Liver (tissue), 9 donors: Measurements from ENCODE around the gene SC5D. TPM values are rescaled to one million over a fixed set of nuclear protein-coding genes. Genes with fewer than 3 reads are reported as not detected.

Experiments
- DNase-seq: peaks from one replicate; pipeline ENCODE4 v3.0.0-alpha.2; 2017; ENCODE audit warnings: low spot score
- H3K27ac ChIP-seq, 2 donors: one replicate each; pipeline ENCODE4 v1.7.0; 2013; ENCODE audit warnings: inconsistent platforms in 2 of 2, low read length in 2 of 2, control low read depth in 1 of 2, low read depth in 1 of 2, mild to moderate bottlenecking in 1 of 2
- H3K27me3 ChIP-seq, 4 donors: one replicate each; pipeline versions ENCODE4 v1.6.1 to v1.7.0; 2013; ENCODE audit warnings: low read length in 3 of 4, inconsistent platforms in 1 of 4, mild to moderate bottlenecking in 1 of 4, moderate library complexity in 1 of 4; ENCODE audit not compliant: control insufficient read depth in 4 of 4, insufficient read depth in 4 of 4
- H3K36me3 ChIP-seq, 4 donors: one replicate each; pipeline versions ENCODE4 v1.6.1 to v1.7.0; 2013; ENCODE audit warnings: low read length in 3 of 4, mild to moderate bottlenecking in 3 of 4, low read depth in 1 of 4, moderate library complexity in 1 of 4; ENCODE audit not compliant: control insufficient read depth in 4 of 4, insufficient read depth in 3 of 4
- H3K4me1 ChIP-seq, 4 donors: one replicate each; pipeline versions ENCODE4 v1.6.1 to v1.7.0; 2013; ENCODE audit warnings: low read length in 3 of 4, mild to moderate bottlenecking in 3 of 4, moderate library complexity in 1 of 4; ENCODE audit not compliant: control insufficient read depth in 4 of 4, insufficient read depth in 4 of 4
- H3K4me3 ChIP-seq, 3 donors: one replicate each; pipeline versions ENCODE4 v1.6.1 to v1.7.0; 2013; ENCODE audit warnings: low read length in 3 of 3, control low read depth in 1 of 3, low read depth in 1 of 3, mild to moderate bottlenecking in 1 of 3
- H3K9ac ChIP-seq, 2 donors: one replicate each; pipeline ENCODE4 v1.7.0; 2013; ENCODE audit warnings: low read length in 2 of 2, mild to moderate bottlenecking in 2 of 2, moderate library complexity in 2 of 2, control low read depth in 1 of 2, low read depth in 1 of 2
- H3K9me3 ChIP-seq, 4 donors: one replicate each; pipeline versions ENCODE4 v1.6.1 to v1.7.0; 2013; ENCODE audit warnings: low read length in 3 of 4; ENCODE audit not compliant: control insufficient read depth in 4 of 4
- ATF3 ChIP-seq: IDR thresholded peaks from 2 replicates; pipeline ENCODE4 v1.6.1; 2016; ENCODE audit warnings: antibody characterized with exemption
- CTCF ChIP-seq: fragments of 150-350 bp; IDR thresholded peaks from 2 replicates; pipeline ENCODE4 v1.5.1; 2017; ENCODE audit warnings: improper control_type of control experiment, low read depth, low read length; ENCODE audit not compliant: missing input control
- EGR1 ChIP-seq, 2 donors: IDR thresholded peaks; 2 replicates each; pipeline ENCODE4 v1.6.1; 2016 to 2018; ENCODE audit warnings: antibody characterized with exemption in 2 of 2, low read depth in 2 of 2
- FOXA1 ChIP-seq: IDR thresholded peaks from 2 replicates; pipeline ENCODE4 v1.6.1; 2016; ENCODE audit warnings: antibody characterized with exemption
- FOXA2 ChIP-seq: IDR thresholded peaks from 2 replicates; pipeline ENCODE4 v1.6.1; 2016; ENCODE audit warnings: antibody characterized with exemption
- GABPA ChIP-seq, 2 donors: IDR thresholded peaks in 1 of 2; conservative IDR thresholded peaks in 1 of 2; 2 replicates each; pipeline ENCODE4 v1.6.1; 2016; ENCODE audit warnings: antibody characterized with exemption in 2 of 2, mild to moderate bottlenecking in 1 of 2, moderate library complexity in 1 of 2
- HNF4A ChIP-seq, 2 donors: conservative IDR thresholded peaks; 2 replicates each; pipeline ENCODE4 v1.6.1; 2016; ENCODE audit warnings: antibody characterized with exemption in 2 of 2, mild to moderate bottlenecking in 2 of 2
- HNF4G ChIP-seq: IDR thresholded peaks from 2 replicates; pipeline ENCODE4 v1.6.1; 2016; ENCODE audit warnings: antibody characterized with exemption
- JUND ChIP-seq, 2 donors: IDR thresholded peaks; 2 replicates each; pipeline ENCODE4 v1.6.1; 2016; ENCODE audit warnings: antibody characterized with exemption in 2 of 2
- MAX ChIP-seq: IDR thresholded peaks from 2 replicates; pipeline ENCODE4 v1.6.1; 2016; ENCODE audit warnings: antibody characterized with exemption
- NR2F2 ChIP-seq: IDR thresholded peaks from 2 replicates; pipeline ENCODE4 v1.6.1; 2016; ENCODE audit warnings: antibody characterized with exemption
- RAD21 ChIP-seq, 2 donors: IDR thresholded peaks; 2 replicates each; pipeline ENCODE4 v1.6.1; 2016; ENCODE audit warnings: antibody characterized with exemption in 2 of 2, mild to moderate bottlenecking in 2 of 2
- RXRA ChIP-seq, 2 donors: IDR thresholded peaks; 2 replicates each; pipeline ENCODE4 v1.6.1; 2017 to 2018; ENCODE audit warnings: antibody characterized with exemption in 2 of 2, mild to moderate bottlenecking in 1 of 2
- SP1 ChIP-seq: IDR thresholded peaks from 2 replicates; pipeline ENCODE4 v1.6.1; 2018; ENCODE audit warnings: antibody characterized with exemption, mild to moderate bottlenecking
- TAF1 ChIP-seq: conservative IDR thresholded peaks from 2 replicates; pipeline ENCODE4 v1.6.1; 2016; ENCODE audit warnings: antibody characterized with exemption, mild to moderate bottlenecking
- YY1 ChIP-seq: IDR thresholded peaks from 2 replicates; pipeline ENCODE4 v1.6.1; 2016; ENCODE audit warnings: antibody characterized with exemption, mild to moderate bottlenecking
- ZBTB33 ChIP-seq: IDR thresholded peaks from 2 replicates; pipeline ENCODE4 v1.6.1; 2016; ENCODE audit warnings: antibody characterized with exemption
- WGBS: extraction: QIAGEN DNeasy Blood & Tissue Kit; methylation state at CpG from one replicate; pipeline ENCODE4 v1.1.7; 2013; 5-methylcytosine and 5-hydroxymethylcytosine counted together
- polyA plus RNA-seq, 2 donors: library from polyadenylated mRNA; stranded (reverse) in 1 of 2; unstranded in 1 of 2; fragments of 200-250 nt in 1 of 2; fragments of >200 nt in 1 of 2; fragmentation: Nextera tagmentation in 1 of 2; extraction: Ambion mirVana in 1 of 2; gene quantifications; one replicate each; pipeline versions ENCODE4 v1.2.1 to v1.2.3, GENCODE V29; 2013 to 2015
- total RNA-seq, 2 donors: library from RNA; depleted of rRNA; stranded (reverse); fragments of >200 nt; gene quantifications; one replicate each; pipeline ENCODE4 v1.2.3, GENCODE V29; 2014
- donor health status: healthy.
- donor health status: healthy.
- donor health status: healthy.
- donor health status: healthy.
- donor health status: healthy.

SC5D gene
- total and polyA plus RNA-seq, 4 donors = 80.1 to 282 (median 153) TPM

GRCh38 chr11:121281698-121282097, 10.9 kb upstream of the SC5D start:
- H3K4me3 ChIP-seq = no peak overlapping the region
- no peak for DNase-seq
- no peaks in the 10 kb centered on the region for H3K27me3 ChIP-seq
- TF ChIP-seq JUND (IDR thresholded peaks at IDR 0.05) (no peak), CTCF (no peak), RAD21 (IDR thresholded peaks at IDR 0.05) (no peak), ATF3 (no peak), YY1 (no peak), SP1 (no peak), HNF4G (no peak), FOXA2 (no peak), TAF1 (no peak)
- H3K4me1 ChIP-seq = no peaks in the 10 kb centered on the region
- H3K36me3 ChIP-seq = no peaks in the 10 kb centered on the region
- no peak overlapping the region for H3K27ac ChIP-seq
- WGBS = 97% methylated on average over 5 of the region's 5 CpGs
- H3K9ac ChIP-seq = no peak overlapping the region
- peaks cover 0 to 5% (median 0%) of the 10 kb centered on the region in 4 donors for H3K9me3 ChIP-seq

GRCh38 chr11:121282386-121282785, 10.2 kb upstream of the SC5D start:
- Histone ChIP-seq H3K4me1 (no peaks in the 10 kb centered on the region), H3K27ac (no peak overlapping the region), H3K27me3 (no peaks in the 10 kb centered on the region), H3K9me3 (peaks cover 0 to 5% (median 0%) of the 10 kb centered on the region in 4 donors), H3K9ac (no peak overlapping the region), H3K4me3 (no peak overlapping the region), H3K36me3 (no peaks in the 10 kb centered on the region)
- 86% methylated on average over 4 of the region's 4 CpGs for WGBS
- no peak for TF ChIP-seq HNF4G
- no peak for TF ChIP-seq HNF4A (conservative IDR thresholded peaks at IDR 0.05)
- TF ChIP-seq RAD21 (IDR thresholded peaks at IDR 0.05) = no peak
- no peak for TF ChIP-seq EGR1 (IDR thresholded peaks at IDR 0.05; ENCODE audit: low read depth in 2 of 2)
- no peak for TF ChIP-seq ATF3
- no peak for TF ChIP-seq CTCF
- TF ChIP-seq TAF1 = no peak
- TF ChIP-seq YY1 = no peak
- TF ChIP-seq JUND (IDR thresholded peaks at IDR 0.05) = no peak
- no peak for TF ChIP-seq RXRA (IDR thresholded peaks at IDR 0.05)
- no peak for TF ChIP-seq NR2F2
- no peak for TF ChIP-seq SP1
- TF ChIP-seq FOXA1 = no peak
- no peak for DNase-seq

- Histone ChIP-seq H3K9me3 (peaks cover 0 to 5% (median 0%) of the 10 kb centered on the region in 4 donors), H3K27me3 (no peaks in the 10 kb centered on the region), H3K4me1 (no peaks in the 10 kb centered on the region), H3K36me3 (no peaks in the 10 kb centered on the region), H3K27ac (no peak overlapping the region), H3K4me3 (no peak overlapping the region), H3K9ac (no peak overlapping the region)
- DNase-seq = no peak
- 89% methylated on average over 4 of the region's 4 CpGs for WGBS
- TF ChIP-seq HNF4G (no peak), YY1 (no peak), HNF4A (conservative IDR thresholded peaks at IDR 0.05) (no peak), RXRA (IDR thresholded peaks at IDR 0.05) (no peak), RAD21 (IDR thresholded peaks at IDR 0.05) (no peak), FOXA2 (no peak), NR2F2 (no peak), EGR1 (IDR thresholded peaks at IDR 0.05; ENCODE audit: low read depth in 2 of 2) (no peak), CTCF (no peak), MAX (no peak), GABPA (IDR thresholded peaks at IDR 0.05 in 1 of 2, conservative IDR thresholded peaks at IDR 0.05 in 1 of 2) (no peak), ZBTB33 (no peak), SP1 (no peak)
Observed at GRCh38 chr11:121282886-121283502, 9.6 kb upstream of the SC5D start.
